Left ventricle myocardium inferior (tissue), 1 donor: ENCODE measurements around the gene TRIP6. TPM values are rescaled to one million over a fixed set of nuclear protein-coding genes. Genes with fewer than 3 reads are reported as not detected.
A peak's percentile ranks its signal among the peaks of the same experiment; 100 is the strongest.

Experiments used
- DNase-seq: peaks from one replicate; pipeline ENCODE4 v3.0.0-alpha.2; 2020
- H3K27ac ChIP-seq: fragments of 200-600 bp; replicated peaks from 2 replicates; pipeline ENCODE4 v1.8.0; 2021
- H3K27me3 ChIP-seq: fragments of 200-600 bp; 2 replicates; pipeline ENCODE4 v1.8.0; 2021; ENCODE audit warnings: low read depth
- H3K36me3 ChIP-seq: fragments of 200-600 bp; 2 replicates; pipeline ENCODE4 v1.8.0; 2021
- H3K4me1 ChIP-seq: fragments of 200-600 bp; 2 replicates; pipeline ENCODE4 v1.8.0; 2021
- H3K4me3 ChIP-seq: fragments of 200-600 bp; 2 replicates; pipeline ENCODE4 v1.8.0; 2021; ENCODE audit warnings: mild to moderate bottlenecking, moderate library complexity
- H3K9me3 ChIP-seq: fragments of 200-600 bp; replicated peaks from 2 replicates; pipeline ENCODE4 v1.8.0; 2021
- CTCF ChIP-seq: fragments of 200-600 bp; IDR thresholded peaks from 2 replicates; pipeline ENCODE4 v1.8.0; 2021; ENCODE audit warnings: antibody characterized with exemption, mild to moderate bottlenecking, borderline replicate concordance
- intact Hi-C: fragments of 100-400 bp; cut with micrococcal nuclease; formaldehyde crosslinking; loops from one replicate; pipeline ENCODE4 v1.11.0; 2022
- total RNA-seq: library from RNA; stranded (reverse); fragmentation: NEBNext Ultra II Directional; extraction: Animal tissue kit (Norgen Biotek cat#: 25700); gene quantifications from one replicate; pipeline ENCODE4 v1.2.1, GENCODE V29; 2021
- donor health status: DM: no; HTN: yes; CAD: no; lungs with severe emphysema.

The TRIP6 gene
- total RNA-seq, 1 donor from 2014 or later, result 11.7 TPM

- peak overlapping the region; percentile 96 for H3K4me3 ChIP-seq
- intact Hi-C loops, result no loop called here
- TF ChIP-seq CTCF, result no peak
- no peaks in the 10 kb centered on the region for H3K9me3 ChIP-seq
- no peak for DNase-seq
- peaks cover 52% of the 10 kb centered on the region for H3K4me1 ChIP-seq
- H3K27me3 ChIP-seq, result no peaks in the 10 kb centered on the region
- peak overlapping the region; percentile 92 for H3K27ac ChIP-seq
- H3K36me3 ChIP-seq, result peaks cover 65% of the 10 kb centered on the region
Measured at GRCh38 chr7:100873599-100874299, 6.6 kb downstream of the TRIP6 start.

DNA sequence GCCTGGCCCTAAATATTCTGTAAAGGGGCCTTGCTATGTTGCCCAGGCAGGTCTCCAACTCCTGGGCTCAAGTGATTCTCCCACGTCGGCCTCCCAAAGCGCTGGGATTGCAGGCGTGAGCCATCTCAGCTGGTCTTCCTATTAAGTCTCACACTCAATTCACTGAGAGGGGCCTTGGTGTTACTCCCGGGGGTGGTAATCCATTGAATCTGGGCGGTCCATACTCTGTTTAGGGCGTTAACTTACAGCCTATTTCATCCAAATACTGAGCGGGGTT, 7.1 kb downstream of the TRIP6 start:
- H3K36me3 ChIP-seq, result peaks cover 70% of the 10 kb centered on the region
- H3K9me3 ChIP-seq, result no peaks in the 10 kb centered on the region
- peaks cover 52% of the 10 kb centered on the region for H3K4me1 ChIP-seq
- H3K27me3 ChIP-seq, result no peaks in the 10 kb centered on the region
- DNase-seq, result no peak
- intact Hi-C loops, result no loop called here
- TF ChIP-seq CTCF, result no peak
- peak overlapping the region; percentile 92 for H3K27ac ChIP-seq
- peak overlapping the region; percentile 96 for H3K4me3 ChIP-seq

DNA sequence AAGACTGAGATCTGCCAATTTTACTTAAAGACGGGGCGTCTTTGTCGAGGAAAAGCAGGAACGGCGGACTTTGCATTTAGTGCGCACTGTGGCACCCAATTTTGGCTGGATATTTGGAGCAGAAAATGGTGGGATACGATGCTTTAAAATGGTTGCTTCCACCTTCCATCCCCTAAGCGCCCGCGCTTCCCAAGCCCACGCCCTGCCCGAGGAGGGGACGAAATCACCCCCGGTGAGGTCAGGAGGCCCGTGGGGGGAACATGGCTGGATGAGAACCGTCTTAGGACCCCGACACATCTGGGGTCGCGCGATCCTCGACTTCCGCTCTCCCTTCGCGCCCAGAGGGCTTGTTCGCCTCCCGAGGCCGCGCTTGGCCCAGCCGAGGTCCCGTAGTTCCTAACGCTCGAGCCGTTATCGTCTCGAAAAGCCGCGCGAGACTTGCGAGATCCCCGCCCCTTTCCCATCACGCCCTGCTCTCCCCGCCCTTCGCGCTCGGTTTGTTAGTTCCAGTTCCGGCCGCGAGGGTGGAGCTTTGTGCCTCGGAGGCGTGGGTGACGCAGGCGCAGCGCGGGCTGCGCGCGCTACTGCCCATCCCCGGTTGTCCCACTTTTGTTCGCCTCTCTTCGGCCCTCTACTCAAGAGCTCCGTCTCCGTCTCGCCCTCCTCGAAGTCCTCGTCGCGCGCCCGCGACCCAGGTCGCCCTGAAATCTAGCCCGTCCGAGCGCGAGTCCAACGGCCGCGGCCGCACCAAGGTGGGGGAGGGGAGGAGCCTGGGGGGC, 7.6 kb downstream of the TRIP6 start, which contains the start of gene SRRT:
Gene SRRT, plus strand, starts transcription at position 527 of the 779 bp plus-strand sequence. CDS start 488 bp downstream, outside the sequence.
- Histone ChIP-seq H3K36me3 (peaks cover 72% of the 10 kb centered on the region), H3K27ac (peak within 1 kb of the TSS; percentile 92), H3K4me1 (peaks cover 55% of the 10 kb centered on the region), H3K9me3 (no peaks in the 10 kb centered on the region), H3K4me3 (peak within 1 kb of the TSS; percentile 96), H3K27me3 (no peaks in the 10 kb centered on the region)
- TF ChIP-seq CTCF, result peak; percentile 70
- intact Hi-C loops, result no loop called here
- peak; percentile 99 for DNase-seq

- Histone ChIP-seq H3K27ac (peak overlapping the region; percentile 92), H3K4me1 (peaks cover 61% of the 10 kb centered on the region), H3K27me3 (no peaks in the 10 kb centered on the region), H3K36me3 (peaks cover 67% of the 10 kb centered on the region), H3K9me3 (no peaks in the 10 kb centered on the region), H3K4me3 (peak overlapping the region; percentile 96)
- intact Hi-C loops, result no loop called here
- peak; percentile 45 for DNase-seq
- TF ChIP-seq CTCF, result no peak
Measured at GRCh38 chr7:100875356-100875751, 8.2 kb downstream of the TRIP6 start.

DNA sequence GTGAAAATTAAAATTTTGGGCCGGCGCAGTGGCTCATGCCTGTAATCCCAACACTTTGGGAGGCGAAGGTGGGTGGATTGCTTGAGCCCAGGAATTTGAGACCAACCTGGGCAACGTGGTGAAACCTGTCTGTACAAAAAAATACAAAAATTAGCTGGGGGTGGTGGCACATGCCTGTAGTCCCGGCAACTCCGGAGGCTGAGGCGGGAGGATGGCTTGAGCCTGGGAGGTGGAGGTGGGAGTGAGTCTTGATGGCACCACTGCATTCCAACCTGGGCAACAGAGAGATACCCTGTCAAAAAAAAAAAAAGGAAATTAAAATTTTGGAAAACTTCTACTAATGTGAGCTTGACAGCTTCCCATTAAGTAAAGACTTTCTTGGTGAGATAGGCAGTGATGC, 10.8 kb downstream of the TRIP6 start:
- Histone ChIP-seq H3K4me1 (peaks cover 62% of the 10 kb centered on the region), H3K9me3 (no peaks in the 10 kb centered on the region), H3K27ac (no peak overlapping the region), H3K27me3 (no peaks in the 10 kb centered on the region), H3K4me3 (no peak overlapping the region), H3K36me3 (peaks cover 64% of the 10 kb centered on the region)
- no peak for TF ChIP-seq CTCF
- DNase-seq, result no peak
- intact Hi-C loops, result no loop called here
